Measurements from ENCODE around the gene KIAA0232.

GRCh38 chr4:6778435-6778834 lies 4.1 kb upstream of the KIAA0232 start:
- no peak for TF ChIP-seq FOXK2 (IDR thresholded peaks at IDR 0.05)
- no peak for TF ChIP-seq CTBP1 (IDR thresholded peaks at IDR 0.05; ENCODE audit: borderline replicate concordance)
- TF ChIP-seq NFRKB (IDR thresholded peaks at IDR 0.05) = no peak
- no peak for TF ChIP-seq SP1 (IDR thresholded peaks at IDR 0.05)

Data from HEK293T (cell line).